Gastrocnemius medialis (tissue), 4 donors: Measurements from ENCODE around the gene ADAP1. TPM values are rescaled to one million over a fixed set of nuclear protein-coding genes. Genes with fewer than 3 reads are reported as not detected.

Experiments
- ATAC-seq, 2 donors: fragments of 150-250 bp; one replicate each; pipeline ENCODE4 v1.9.1; 2016
- DNase-seq, 2 donors: peaks; one replicate each; pipeline ENCODE4 v3.0.0-alpha.2; 2019
- H3K27ac ChIP-seq, 4 donors: fragments of 200-600 bp; sonication (generic); 1 replicate in 1 of 4; 2 replicates in 3 of 4; pipeline ENCODE4 v1.5.1; 2016 to 2018; ENCODE audit warnings: mild to moderate bottlenecking in 2 of 4, moderate library complexity in 1 of 4
- H3K27me3 ChIP-seq, 3 donors: fragments of 200-600 bp; sonication (generic) in 2 of 3; 1 replicate in 1 of 3; 2 replicates in 2 of 3; pipeline versions ENCODE4 v1.5.1 to v1.6.0; 2016 to 2019; ENCODE audit warnings: mild to moderate bottlenecking in 1 of 3, moderate library complexity in 1 of 3
- H3K36me3 ChIP-seq, 2 donors: fragments of 200-600 bp; sonication (generic) in 1 of 2; one replicate each; pipeline ENCODE4 v1.5.1; 2017 to 2018
- H3K4me1 ChIP-seq, 2 donors: fragments of 200-600 bp; sonication (generic) in 1 of 2; one replicate each; pipeline ENCODE4 v1.5.1; 2016 to 2017; ENCODE audit warnings: mild to moderate bottlenecking in 2 of 2
- H3K4me3 ChIP-seq, 4 donors: fragments of 200-600 bp; sonication (generic) in 3 of 4; 1 replicate in 1 of 4; 2 replicates in 3 of 4; pipeline ENCODE4 v1.5.1; 2016 to 2019; ENCODE audit warnings: mild to moderate bottlenecking in 2 of 4
- H3K9me3 ChIP-seq, 3 donors: fragments of 200-600 bp; sonication (generic) in 2 of 3; 1 replicate in 1 of 3; 2 replicates in 2 of 3; pipeline ENCODE4 v1.5.1; 2016 to 2019
- CTCF ChIP-seq, 5 experiments: fragments of 450-650 bp in 3 of 5; fragments of 200-600 bp in 2 of 5; sonication (generic) in 2 of 5; IDR thresholded peaks in 4 of 5; conservative IDR thresholded peaks in 1 of 5; 1 replicate in 4 of 5; 2 replicates in 1 of 5; pipeline ENCODE4 v1.5.1; 2016 to 2019; ENCODE audit warnings: antibody characterized with exemption in 5 of 5, mild to moderate bottlenecking in 3 of 5, moderate library complexity in 3 of 5
- POLR2A ChIP-seq, 2 donors: fragments of 450-650 bp; IDR thresholded peaks; one replicate each; pipeline ENCODE4 v1.6.1; 2017; ENCODE audit warnings: antibody characterized with exemption in 2 of 2, mild to moderate bottlenecking in 2 of 2, moderate library complexity in 2 of 2
- in situ Hi-C, 4 donors: fragments of 200-750 bp; cut with MboI; loops; one replicate each; pipeline versions ENCODE4 v1.15.0 to v1.8.0; 2017; ENCODE audit warnings: low sequenced_read_pairs in 4 of 4
- intact Hi-C: fragments of 100-400 bp; cut with DNase I; formaldehyde crosslinking; loops from one replicate; pipeline ENCODE4 v1.15.1; 2023; ENCODE audit warnings: low total_unique reads
- total RNA-seq, 4 donors: library from RNA; depleted of rRNA; stranded (reverse); fragments of >200 nt; gene quantifications; one replicate each; pipeline versions ENCODE4 v1.1.0 to v1.2.3, GENCODE V29; 2016

The ADAP1 gene
- total RNA-seq, 4 donors from 2014 or later, result 0.71 to 5.0 (median 1.1) TPM

GRCh38 chr7:984361-985126, 30.1 kb upstream of the ADAP1 start:
- Histone ChIP-seq H3K9me3 (no peaks in the 10 kb centered on the region), H3K4me1 (no peaks in the 10 kb centered on the region), H3K36me3 (no peaks in the 10 kb centered on the region), H3K4me3 (no peak overlapping the region), H3K27me3 (peaks cover 47 to 65% (median 52%) of the 10 kb centered on the region in 3 donors), H3K27ac (no peak overlapping the region)
- ATAC-seq (no peak), DNase-seq (no peak)
- intact Hi-C loops (no loop called here), in situ Hi-C loops (loop anchor here in 2 of 4 donors (25.0 kb wide), 1 partner anchor 178 kb away; the partner anchor contains the start of gene ZFAND2A (in 2 of the 2))
- TF ChIP-seq CTCF (IDR thresholded peaks at IDR 0.05 in 4 of 5, conservative IDR thresholded peaks at IDR 0.05 in 1 of 5), result no peak

- TF ChIP-seq CTCF (IDR thresholded peaks at IDR 0.05 in 4 of 5, conservative IDR thresholded peaks at IDR 0.05 in 1 of 5) (no peak), POLR2A (IDR thresholded peaks at IDR 0.05) (no peak)
- in situ Hi-C loops, result loop anchor here in 2 of 4 donors (25.0 kb wide), 1 partner anchor 179 kb away; the partner anchor contains the start of gene ZFAND2A (in 2 of the 2)
- no peaks in the 10 kb centered on the region for H3K36me3 ChIP-seq
- intact Hi-C loops, result no loop called here
- H3K4me1 ChIP-seq, result no peaks in the 10 kb centered on the region
- H3K4me3 ChIP-seq, result no peak overlapping the region
- ATAC-seq, result no peak
- H3K27ac ChIP-seq, result no peak overlapping the region
- DNase-seq, result no peak
- H3K27me3 ChIP-seq, result peaks cover 40 to 56% (median 43%) of the 10 kb centered on the region in 3 donors
- no peaks in the 10 kb centered on the region for H3K9me3 ChIP-seq
These were observed 29.2 kb upstream of the ADAP1 start for GRCh38 chr7:983616-984071.

- no peak for DNase-seq
- in situ Hi-C loops, result loop anchor here in 2 of 4 donors (25.0 kb wide), 1 partner anchor 179 kb away; the partner anchor contains the start of gene ZFAND2A (in 2 of the 2)
- Histone ChIP-seq H3K27me3 (peaks cover 35 to 51% (median 38%) of the 10 kb centered on the region in 3 donors), H3K4me1 (no peaks in the 10 kb centered on the region), H3K4me3 (no peak within 1 kb of the TSS), H3K9me3 (no peaks in the 10 kb centered on the region), H3K36me3 (no peaks in the 10 kb centered on the region), H3K27ac (no peak within 1 kb of the TSS)
- no peak for ATAC-seq
- TF ChIP-seq CTCF (IDR thresholded peaks at IDR 0.05 in 4 of 5, conservative IDR thresholded peaks at IDR 0.05 in 1 of 5) (no peak), POLR2A (IDR thresholded peaks at IDR 0.05) (no peak)
- intact Hi-C loops, result no loop called here
These were observed 28.6 kb upstream of the ADAP1 start, which contains the start of gene CYP2W1 for GRCh38 chr7:983004-983615. CYP2W1 (plus strand) TSS chr7:983181; CDS start chr7:983212, 31 bp downstream.

GRCh38 chr7:982511-983003, 28.1 kb upstream of the ADAP1 start:
- intact Hi-C loops (no loop called here), in situ Hi-C loops (loop anchor here in 2 of 4 donors (25.0 kb wide), 1 partner anchor 180 kb away; the partner anchor contains the start of gene ZFAND2A (in 2 of the 2))
- TF ChIP-seq POLR2A (IDR thresholded peaks at IDR 0.05) (no peak), CTCF (IDR thresholded peaks at IDR 0.05 in 4 of 5, conservative IDR thresholded peaks at IDR 0.05 in 1 of 5) (no peak)
- Histone ChIP-seq H3K36me3 (no peaks in the 10 kb centered on the region), H3K9me3 (no peaks in the 10 kb centered on the region), H3K27me3 (peaks cover 29 to 45% (median 32%) of the 10 kb centered on the region in 3 donors), H3K4me3 (no peak overlapping the region), H3K27ac (no peak overlapping the region), H3K4me1 (no peaks in the 10 kb centered on the region)
- DNase-seq (no peak), ATAC-seq (no peak)
